Measurements from ENCODE around the gene PRKN.

The PRKN gene

DNA sequence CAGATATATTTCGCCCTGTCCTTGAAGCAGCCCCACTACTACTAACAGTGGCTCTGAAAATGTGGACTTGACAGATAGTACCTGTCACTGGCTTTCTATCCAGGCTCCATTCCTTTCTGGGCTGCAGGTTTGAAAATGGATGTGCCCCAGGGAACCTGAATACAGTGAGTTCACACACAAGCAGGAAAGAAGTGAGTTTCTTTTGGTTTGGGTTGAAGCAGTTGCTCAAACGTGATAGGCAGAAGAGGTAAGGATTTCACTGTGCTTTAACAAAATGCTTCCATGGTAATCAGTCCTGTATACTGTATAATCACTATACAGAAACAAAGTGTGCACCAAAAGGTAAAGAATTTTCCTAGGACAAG, 382.9 kb downstream of the PRKN start:
- no peaks in the 10 kb centered on the region for H3K27me3 ChIP-seq (ENCODE audit: insufficient read depth, poor library complexity, severe bottlenecking)
- no peak for DNase-seq (ENCODE audit: low read depth in 1 of 2, low spot score in 1 of 2)
- TF ChIP-seq SPI1 (IDR thresholded peaks at IDR 0.05; ENCODE audit: borderline replicate concordance, low read depth), result no peak
- no peak for TF ChIP-seq GABPA (IDR thresholded peaks at IDR 0.05; ENCODE audit: low read depth)

DNA sequence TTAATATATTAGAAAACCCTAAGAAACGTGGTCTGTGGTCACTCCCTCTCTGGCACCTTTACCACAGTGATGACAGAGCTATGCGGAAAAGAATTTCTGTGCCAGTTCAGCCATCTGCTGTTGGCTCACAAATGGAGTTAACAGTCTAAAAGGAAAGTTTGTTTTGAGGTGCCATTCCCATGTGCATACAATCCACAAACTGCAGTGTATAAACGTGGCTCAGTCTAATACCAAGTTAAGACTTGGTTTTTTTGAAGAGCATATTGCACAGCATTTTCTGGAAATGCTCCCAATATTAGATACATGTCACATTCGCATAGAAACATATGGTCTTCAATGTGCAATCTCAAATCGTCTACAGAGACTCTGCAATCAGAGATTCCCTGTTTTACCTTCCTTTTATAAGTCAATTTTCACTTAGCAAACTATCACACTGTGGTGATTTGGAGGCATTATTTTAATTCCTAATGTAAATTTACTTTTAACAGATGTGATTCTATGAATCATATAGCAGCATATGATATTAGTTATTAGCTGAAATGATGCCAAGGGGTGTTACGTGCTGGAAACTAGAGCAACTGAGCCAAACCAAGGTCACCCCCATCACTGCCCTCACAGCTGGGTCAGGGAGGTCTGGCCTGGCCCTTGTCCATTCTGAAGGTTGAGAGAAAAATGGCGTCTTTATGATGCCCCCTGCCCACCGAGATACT, 383.5 kb downstream of the PRKN start:
- Histone ChIP-seq H3K27ac (replicated peaks) (no peak overlapping the region), H3K27me3 (ENCODE audit: insufficient read depth, poor library complexity, severe bottlenecking) (no peaks in the 10 kb centered on the region), H3K4me3 (replicated peaks; ENCODE audit: insufficient read depth, low read length) (no peak overlapping the region)
- TF ChIP-seq GABPA (IDR thresholded peaks at IDR 0.05; ENCODE audit: low read depth) (no peak), REST (IDR thresholded peaks at IDR 0.05; ENCODE audit: insufficient replicate concordance, low read depth) (no peak), POLR2AphosphoS5 (IDR thresholded peaks at IDR 0.05; ENCODE audit: low read depth) (no peak), SPI1 (IDR thresholded peaks at IDR 0.05; ENCODE audit: borderline replicate concordance, low read depth) (no peak)
- TF ChIP-seq, protein P1, sequence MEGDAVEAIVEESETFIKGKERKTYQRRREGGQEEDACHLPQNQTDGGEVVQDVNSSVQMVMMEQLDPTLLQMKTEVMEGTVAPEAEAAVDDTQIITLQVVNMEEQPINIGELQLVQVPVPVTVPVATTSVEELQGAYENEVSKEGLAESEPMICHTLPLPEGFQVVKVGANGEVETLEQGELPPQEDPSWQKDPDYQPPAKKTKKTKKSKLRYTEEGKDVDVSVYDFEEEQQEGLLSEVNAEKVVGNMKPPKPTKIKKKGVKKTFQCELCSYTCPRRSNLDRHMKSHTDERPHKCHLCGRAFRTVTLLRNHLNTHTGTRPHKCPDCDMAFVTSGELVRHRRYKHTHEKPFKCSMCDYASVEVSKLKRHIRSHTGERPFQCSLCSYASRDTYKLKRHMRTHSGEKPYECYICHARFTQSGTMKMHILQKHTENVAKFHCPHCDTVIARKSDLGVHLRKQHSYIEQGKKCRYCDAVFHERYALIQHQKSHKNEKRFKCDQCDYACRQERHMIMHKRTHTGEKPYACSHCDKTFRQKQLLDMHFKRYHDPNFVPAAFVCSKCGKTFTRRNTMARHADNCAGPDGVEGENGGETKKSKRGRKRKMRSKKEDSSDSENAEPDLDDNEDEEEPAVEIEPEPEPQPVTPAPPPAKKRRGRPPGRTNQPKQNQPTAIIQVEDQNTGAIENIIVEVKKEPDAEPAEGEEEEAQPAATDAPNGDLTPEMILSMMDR (IDR thresholded peaks at IDR 0.05; ENCODE audit: insufficient read depth, low read length), result no peak
- no peak for DNase-seq (ENCODE audit: low read depth in 1 of 2, low spot score in 1 of 2)

More for the DNA sequence above, 382.9 kb downstream of the PRKN start:
- no peak overlapping the region for H3K27ac ChIP-seq (replicated peaks)
- H3K4me3 ChIP-seq (replicated peaks; ENCODE audit: insufficient read depth, low read length), result no peak overlapping the region

DNA sequence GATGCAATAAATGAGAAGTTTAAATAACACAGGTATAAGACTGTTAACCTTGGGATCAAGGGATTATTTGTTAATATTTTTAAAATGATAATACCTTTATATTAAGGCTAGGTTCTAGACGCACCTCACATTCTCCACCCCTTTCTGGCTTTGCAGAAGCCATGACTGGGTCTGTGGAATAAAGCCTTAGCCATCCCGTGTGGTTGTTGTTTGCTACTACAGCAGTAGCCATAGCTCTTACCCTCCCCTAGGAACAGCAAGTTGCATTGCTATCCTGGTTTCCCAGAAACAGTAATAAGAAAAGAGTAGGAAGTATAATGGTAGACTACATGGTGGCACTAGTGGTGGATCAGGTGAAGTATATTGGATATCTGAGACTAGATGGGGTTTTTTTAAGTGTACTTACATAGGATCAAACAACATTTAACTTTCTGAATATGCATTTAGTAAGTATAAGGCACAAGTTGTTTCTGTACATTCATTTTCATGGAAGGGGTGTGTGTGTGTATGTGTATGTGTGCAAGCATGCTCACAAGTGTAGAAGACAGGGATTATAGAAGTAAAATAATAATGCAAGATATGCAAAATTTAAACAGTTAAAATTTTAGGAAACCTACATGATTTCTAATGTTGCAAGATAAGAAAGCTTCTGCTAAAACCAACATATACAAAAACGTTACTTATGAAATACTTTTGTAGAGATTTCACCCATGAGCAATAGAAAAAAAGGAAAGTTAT, 384.2 kb downstream of the PRKN start:
- no peak for TF ChIP-seq GABPA (IDR thresholded peaks at IDR 0.05; ENCODE audit: low read depth)
- TF ChIP-seq POLR2AphosphoS5 (IDR thresholded peaks at IDR 0.05; ENCODE audit: low read depth), result no peak
- TF ChIP-seq SPI1 (IDR thresholded peaks at IDR 0.05; ENCODE audit: borderline replicate concordance, low read depth), result no peak
- TF ChIP-seq, protein P1 (IDR thresholded peaks at IDR 0.05; ENCODE audit: insufficient read depth, low read length), result no peak
- no peak for TF ChIP-seq REST (IDR thresholded peaks at IDR 0.05; ENCODE audit: insufficient replicate concordance, low read depth)
- Histone ChIP-seq H3K27ac (replicated peaks) (no peak overlapping the region), H3K27me3 (ENCODE audit: insufficient read depth, poor library complexity, severe bottlenecking) (no peaks in the 10 kb centered on the region), H3K4me3 (replicated peaks; ENCODE audit: insufficient read depth, low read length) (no peak overlapping the region)
- DNase-seq (ENCODE audit: low read depth in 1 of 2, low spot score in 1 of 2), result no peak

DNA sequence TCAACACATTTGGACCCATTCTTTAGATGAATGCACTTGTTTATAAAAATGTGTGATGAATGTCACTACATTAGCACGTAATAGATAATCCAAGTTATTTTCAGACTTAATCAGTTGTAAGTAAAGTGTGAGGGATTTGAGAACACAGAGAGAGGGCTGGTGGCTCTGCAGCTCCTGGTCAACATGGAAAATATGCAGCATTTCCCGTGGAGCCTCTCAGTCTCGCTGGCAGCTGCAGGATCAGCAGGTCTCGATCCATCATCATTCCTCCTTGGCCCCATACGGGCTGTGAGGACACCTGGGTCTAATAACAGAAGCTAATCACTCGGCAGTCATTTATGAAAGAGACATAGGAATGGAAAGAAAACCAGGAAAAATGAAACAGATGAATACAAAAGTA, 390.2 kb downstream of the PRKN start:
- TF ChIP-seq POLR2AphosphoS5 (IDR thresholded peaks at IDR 0.05; ENCODE audit: low read depth), result no peak
- TF ChIP-seq, protein P1 (IDR thresholded peaks at IDR 0.05; ENCODE audit: insufficient read depth, low read length), result no peak
- no peak for TF ChIP-seq GABPA (IDR thresholded peaks at IDR 0.05; ENCODE audit: low read depth)
- TF ChIP-seq SPI1 (IDR thresholded peaks at IDR 0.05; ENCODE audit: borderline replicate concordance, low read depth), result no peak
- no peak for TF ChIP-seq REST (IDR thresholded peaks at IDR 0.05; ENCODE audit: insufficient replicate concordance, low read depth)
- no peak overlapping the region for H3K4me3 ChIP-seq (replicated peaks; ENCODE audit: insufficient read depth, low read length)
- DNase-seq (ENCODE audit: low read depth in 1 of 2, low spot score in 1 of 2), result no peak

More for the DNA sequence above, 390.2 kb downstream of the PRKN start:
- H3K27ac ChIP-seq (replicated peaks), result no peak overlapping the region
- no peaks in the 10 kb centered on the region for H3K27me3 ChIP-seq (ENCODE audit: insufficient read depth, poor library complexity, severe bottlenecking)
